ENCODE measurements around the gene EDRF1. TPM values are rescaled to one million over a fixed set of nuclear protein-coding genes. Genes with fewer than 3 reads are reported as not detected.

EDRF1 gene
- total RNA-seq, 1 experiment from 2014 or later: 40.5 TPM

GRCh38 chr10:125795637-125796190 lies 76.2 kb downstream of the EDRF1 start:
- DNase-seq (ENCODE audit: low spot score): no peak
- Histone ChIP-seq H3K27me3 (replicated peaks; ENCODE audit: insufficient read depth, low read depth, low read length, poor library complexity) (no peaks in the 10 kb centered on the region), H3K36me3 (ENCODE audit: insufficient read depth, low read length, poor library complexity, severe bottlenecking) (peaks cover 14% of the 10 kb centered on the region), H3K9me3 (ENCODE audit: low read depth, low read length, poor library complexity, severe bottlenecking) (no peaks in the 10 kb centered on the region), H3K27ac (ENCODE audit: low read depth, low read length, poor library complexity, severe bottlenecking) (no peak overlapping the region), H3K4me3 (ENCODE audit: low read depth, low read length, poor library complexity, severe bottlenecking) (no peak overlapping the region), H3K4me1 (ENCODE audit: insufficient read depth, low read length, poor library complexity, severe bottlenecking) (no peaks in the 10 kb centered on the region)
- TF ChIP-seq EZH2 (IDR thresholded peaks at IDR 0.05; ENCODE audit: borderline replicate concordance, low read depth, low read length, poor library complexity, severe bottlenecking): no peak
- TF ChIP-seq, protein P1, sequence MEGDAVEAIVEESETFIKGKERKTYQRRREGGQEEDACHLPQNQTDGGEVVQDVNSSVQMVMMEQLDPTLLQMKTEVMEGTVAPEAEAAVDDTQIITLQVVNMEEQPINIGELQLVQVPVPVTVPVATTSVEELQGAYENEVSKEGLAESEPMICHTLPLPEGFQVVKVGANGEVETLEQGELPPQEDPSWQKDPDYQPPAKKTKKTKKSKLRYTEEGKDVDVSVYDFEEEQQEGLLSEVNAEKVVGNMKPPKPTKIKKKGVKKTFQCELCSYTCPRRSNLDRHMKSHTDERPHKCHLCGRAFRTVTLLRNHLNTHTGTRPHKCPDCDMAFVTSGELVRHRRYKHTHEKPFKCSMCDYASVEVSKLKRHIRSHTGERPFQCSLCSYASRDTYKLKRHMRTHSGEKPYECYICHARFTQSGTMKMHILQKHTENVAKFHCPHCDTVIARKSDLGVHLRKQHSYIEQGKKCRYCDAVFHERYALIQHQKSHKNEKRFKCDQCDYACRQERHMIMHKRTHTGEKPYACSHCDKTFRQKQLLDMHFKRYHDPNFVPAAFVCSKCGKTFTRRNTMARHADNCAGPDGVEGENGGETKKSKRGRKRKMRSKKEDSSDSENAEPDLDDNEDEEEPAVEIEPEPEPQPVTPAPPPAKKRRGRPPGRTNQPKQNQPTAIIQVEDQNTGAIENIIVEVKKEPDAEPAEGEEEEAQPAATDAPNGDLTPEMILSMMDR (conservative IDR thresholded peaks at IDR 0.05; ENCODE audit: low read depth, low read length): no peak
- POLR2A ChIA-PET (ENCODE audit: low non-redundant PET): no interaction called here
- intact Hi-C loops (cut with micrococcal nuclease; ENCODE audit: unreplicated experiment): no loop called here
- no TSS peak for BruUV-seq (replicated peaks)
- CTCF ChIA-PET: no interaction called here

GRCh38 chr10:125797424-125797823 lies 77.9 kb downstream of the EDRF1 start:
- H3K27ac ChIP-seq (ENCODE audit: low read depth, low read length, poor library complexity, severe bottlenecking): no peak overlapping the region
- no peak for DNase-seq (ENCODE audit: low spot score)
- no peak overlapping the region for H3K4me3 ChIP-seq (ENCODE audit: low read depth, low read length, poor library complexity, severe bottlenecking)
- no TSS peak for BruUV-seq (replicated peaks)
- ChIA-PET POLR2A (ENCODE audit: low non-redundant PET) (no interaction called here), CTCF (no interaction called here)
- H3K9me3 ChIP-seq (ENCODE audit: low read depth, low read length, poor library complexity, severe bottlenecking): no peaks in the 10 kb centered on the region
- H3K36me3 ChIP-seq (ENCODE audit: insufficient read depth, low read length, poor library complexity, severe bottlenecking): peaks cover 14% of the 10 kb centered on the region
- no peaks in the 10 kb centered on the region for H3K4me1 ChIP-seq (ENCODE audit: insufficient read depth, low read length, poor library complexity, severe bottlenecking)
- TF ChIP-seq EZH2 (IDR thresholded peaks at IDR 0.05; ENCODE audit: borderline replicate concordance, low read depth, low read length, poor library complexity, severe bottlenecking): no peak
- TF ChIP-seq, protein P1 (conservative IDR thresholded peaks at IDR 0.05; ENCODE audit: low read depth, low read length): no peak
- intact Hi-C loops (cut with micrococcal nuclease; ENCODE audit: unreplicated experiment): no loop called here
- no peaks in the 10 kb centered on the region for H3K27me3 ChIP-seq (replicated peaks; ENCODE audit: insufficient read depth, low read depth, low read length, poor library complexity)

DNA sequence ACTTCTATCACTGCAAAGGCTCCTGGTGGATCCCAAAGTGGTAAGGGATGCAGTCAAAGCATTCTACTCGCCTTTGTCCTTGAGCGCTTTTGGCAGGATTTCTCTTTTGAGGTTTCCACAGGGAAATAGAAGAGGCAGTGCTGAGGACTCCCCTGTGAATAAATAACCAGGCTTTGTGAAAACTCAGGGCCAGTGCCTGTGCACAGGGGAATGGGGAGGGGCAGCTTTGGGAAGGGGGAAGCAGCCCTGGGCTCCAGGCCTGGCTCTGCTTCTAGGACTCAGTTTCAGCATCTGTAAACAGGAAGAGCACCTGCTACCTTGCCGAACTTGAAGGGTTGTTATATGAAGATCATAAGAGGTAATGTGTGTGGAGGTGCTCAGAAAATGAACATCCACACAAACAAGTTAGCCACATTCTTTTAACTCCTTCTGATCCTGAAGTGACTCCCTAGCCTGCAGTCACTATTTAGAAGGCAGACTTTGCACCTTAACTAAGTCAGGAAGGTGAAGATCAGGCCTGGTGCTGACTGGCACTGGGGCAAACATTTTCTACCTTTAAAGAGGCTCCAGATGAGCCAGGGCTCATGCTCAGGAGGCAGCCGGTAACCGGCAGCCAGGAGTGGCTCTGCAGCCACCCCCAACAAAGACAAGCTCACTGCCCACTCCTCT lies 78.6 kb downstream of the EDRF1 start:
- intact Hi-C loops (cut with micrococcal nuclease; ENCODE audit: unreplicated experiment): no loop called here
- H3K4me1 ChIP-seq (ENCODE audit: insufficient read depth, low read length, poor library complexity, severe bottlenecking): no peaks in the 10 kb centered on the region
- H3K4me3 ChIP-seq (ENCODE audit: low read depth, low read length, poor library complexity, severe bottlenecking): no peak overlapping the region
- H3K36me3 ChIP-seq (ENCODE audit: insufficient read depth, low read length, poor library complexity, severe bottlenecking): peaks cover 14% of the 10 kb centered on the region
- no peaks in the 10 kb centered on the region for H3K9me3 ChIP-seq (ENCODE audit: low read depth, low read length, poor library complexity, severe bottlenecking)
- no peaks in the 10 kb centered on the region for H3K27me3 ChIP-seq (replicated peaks; ENCODE audit: insufficient read depth, low read depth, low read length, poor library complexity)
- no TSS peak for BruUV-seq (replicated peaks)
- ChIA-PET CTCF (no interaction called here), POLR2A (ENCODE audit: low non-redundant PET) (no interaction called here)
- TF ChIP-seq, protein P1 (conservative IDR thresholded peaks at IDR 0.05; ENCODE audit: low read depth, low read length): no peak
- no peak for TF ChIP-seq EZH2 (IDR thresholded peaks at IDR 0.05; ENCODE audit: borderline replicate concordance, low read depth, low read length, poor library complexity, severe bottlenecking)
- DNase-seq (ENCODE audit: low spot score): no peak
- H3K27ac ChIP-seq (ENCODE audit: low read depth, low read length, poor library complexity, severe bottlenecking): no peak overlapping the region

Data from A673 (cell line).